ENCODE results near the gene PYY. TPM values are rescaled to one million over a fixed set of nuclear protein-coding genes. Genes with fewer than 3 reads are reported as not detected.

Gene PYY
- total RNA-seq, 5 donors from 2014 or later (not counting 1 experiment from before 2014, with no cell fraction given): not detected

DNA sequence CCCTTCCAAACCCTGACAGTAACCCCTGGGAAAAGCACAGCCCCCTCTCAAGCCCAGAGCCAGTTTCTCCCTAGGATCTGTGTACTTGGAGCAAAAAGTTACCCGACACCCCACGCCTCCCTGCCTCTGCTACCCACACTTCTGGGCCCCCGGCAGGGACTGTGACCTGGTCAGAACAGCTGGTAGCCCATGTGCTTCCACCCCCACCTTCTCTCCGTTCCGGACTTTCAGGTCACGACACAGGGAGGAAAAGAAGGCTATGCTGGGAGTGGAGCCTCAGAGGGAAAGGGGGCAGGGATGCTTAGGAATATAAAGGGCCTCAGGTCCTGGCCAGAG is 17.8 kb downstream of the PYY start:
- Mint-ChIP-seq H3K27ac (no peak overlapping the region), H3K4me1 (peaks cover 0 to 13% (median 9%) of the 10 kb centered on the region in 3 donors), H3K36me3 (no peaks in the 10 kb centered on the region), H3K4me3 (no peak overlapping the region), H3K9me3 (no peaks in the 10 kb centered on the region), H3K27me3 (peaks cover 0 to 16% of the 10 kb centered on the region in 2 donors)
- no peak for DNase-seq
- no peak for ATAC-seq (replicated peaks in 1 of 4)
- no peaks in the 10 kb centered on the region for H3K36me3 ChIP-seq (ENCODE audit: control insufficient read depth in 2 of 2, extremely low read depth in 1 of 2, insufficient read depth in 1 of 2, low read length in 1 of 2)
- H3K9me3 ChIP-seq: no peaks in the 10 kb centered on the region
- H3K27me3 ChIP-seq (replicated peaks in 1 of 2; ENCODE audit: control insufficient read depth in 2 of 2, extremely low read depth in 1 of 2, insufficient read depth in 2 of 2, low read length in 1 of 2): peaks cover 0 to 28% of the 10 kb centered on the region in 2 experiments
- ChIA-PET POLR2A (no interaction called here), CTCF (interaction anchor here in 1 of 2 donors (1.0 kb wide), 1 partner anchor 8 kb away, joined by 3 read pairs; no protein-coding TSS in a partner anchor)
- H3K4me3 ChIP-seq (ENCODE audit: control insufficient read depth in 1 of 2, extremely low read depth in 1 of 2, low read length in 1 of 2): no peak overlapping the region
- H3K27ac ChIP-seq (ENCODE audit: low read length): no peak overlapping the region
- H3K4me1 ChIP-seq (ENCODE audit: control insufficient read depth in 1 of 2, extremely low read depth in 1 of 2, insufficient read depth in 2 of 2, low read length in 2 of 2): peaks cover 0 to 15% of the 10 kb centered on the region in 2 experiments
- 83% methylated on average over 2 of the region's 6 CpGs for WGBS (ENCODE audit: insufficient coverage)

DNA sequence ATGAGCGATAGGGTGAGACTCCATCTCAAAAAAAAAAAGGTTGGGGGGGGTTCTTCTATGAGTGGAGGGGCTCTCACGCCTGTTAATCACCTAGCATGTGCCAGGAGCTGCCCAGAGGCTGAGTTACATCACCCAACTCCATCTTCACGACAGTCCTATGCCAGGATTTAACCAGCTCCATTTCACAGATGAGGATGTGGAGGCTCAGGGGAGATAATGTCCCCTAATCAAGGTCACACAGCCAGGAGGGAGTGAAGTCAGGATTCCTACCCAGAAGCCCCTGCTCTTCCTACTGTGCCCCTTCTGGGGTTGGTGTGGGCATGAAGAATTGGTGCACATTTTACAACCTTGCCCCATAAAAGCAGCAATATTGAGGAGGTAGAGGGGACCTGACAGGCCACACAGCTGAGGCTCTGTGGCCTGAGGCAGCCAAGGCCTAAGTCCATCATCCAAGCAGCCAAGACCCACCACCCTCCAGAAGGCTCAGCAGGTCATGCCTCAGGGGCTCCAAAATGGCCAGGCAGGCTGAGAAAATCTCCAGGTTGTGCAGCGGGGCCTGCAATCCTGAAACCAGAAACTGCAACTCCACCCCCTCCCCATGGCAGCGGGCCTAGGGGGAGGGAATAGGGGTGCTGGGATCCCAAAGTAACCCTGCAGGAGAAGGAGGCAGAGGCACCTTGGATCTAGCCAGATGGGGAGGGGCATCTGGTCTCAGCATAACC is 18.4 kb downstream of the PYY start:
- H3K4me3 Mint-ChIP-seq: no peak overlapping the region
- H3K4me1 Mint-ChIP-seq: peaks cover 0 to 13% (median 9%) of the 10 kb centered on the region in 3 donors
- H3K27me3 Mint-ChIP-seq: peaks cover 0 to 16% of the 10 kb centered on the region in 2 donors
- no CpG with 5 or more reads among the region's 5 CpGs for WGBS (ENCODE audit: insufficient coverage)
- POLR2A ChIA-PET: no interaction called here
- H3K36me3 Mint-ChIP-seq: no peaks in the 10 kb centered on the region
- ATAC-seq (replicated peaks in 1 of 4) (no peak), DNase-seq (no peak)
- H3K9me3 Mint-ChIP-seq: no peaks in the 10 kb centered on the region
- peaks cover 0 to 15% of the 10 kb centered on the region in 2 experiments for H3K4me1 ChIP-seq (ENCODE audit: control insufficient read depth in 1 of 2, extremely low read depth in 1 of 2, insufficient read depth in 2 of 2, low read length in 2 of 2)
- no peak overlapping the region for H3K4me3 ChIP-seq (ENCODE audit: control insufficient read depth in 1 of 2, extremely low read depth in 1 of 2, low read length in 1 of 2)
- no peaks in the 10 kb centered on the region for H3K9me3 ChIP-seq
- peaks cover 0 to 28% of the 10 kb centered on the region in 2 experiments for H3K27me3 ChIP-seq (replicated peaks in 1 of 2; ENCODE audit: control insufficient read depth in 2 of 2, extremely low read depth in 1 of 2, insufficient read depth in 2 of 2, low read length in 1 of 2)
- CTCF ChIA-PET: interaction anchor here in 1 of 2 donors (1.0 kb wide), 1 partner anchor 9 kb away, joined by 3 read pairs; no protein-coding TSS in a partner anchor
- H3K27ac ChIP-seq (ENCODE audit: low read length): no peak overlapping the region
- no peak overlapping the region for H3K27ac Mint-ChIP-seq
- H3K36me3 ChIP-seq (ENCODE audit: control insufficient read depth in 2 of 2, extremely low read depth in 1 of 2, insufficient read depth in 1 of 2, low read length in 1 of 2): no peaks in the 10 kb centered on the region

DNA sequence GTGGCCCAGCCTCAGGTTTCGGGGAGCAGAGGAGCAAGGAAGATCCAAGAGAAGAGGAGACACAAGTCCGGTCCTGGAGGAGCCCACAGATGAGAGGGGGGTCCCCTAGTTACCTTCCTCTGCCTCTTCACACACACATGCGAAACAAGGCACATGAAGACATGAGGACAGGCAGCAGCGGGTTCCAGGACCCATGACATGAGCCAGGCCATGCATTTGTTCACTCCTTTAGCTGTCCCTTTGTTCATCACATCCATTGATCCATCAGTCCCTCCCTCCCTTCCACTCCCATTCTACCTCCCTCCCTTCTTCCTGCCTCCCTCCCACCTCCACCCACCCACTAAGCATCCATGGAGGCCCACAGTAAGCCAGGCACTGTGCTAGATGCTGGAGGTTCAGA is 20.8 kb downstream of the PYY start:
- WGBS (ENCODE audit: insufficient coverage): 87% methylated on average over 3 of the region's 4 CpGs
- H3K4me1 ChIP-seq (ENCODE audit: control insufficient read depth in 1 of 2, extremely low read depth in 1 of 2, insufficient read depth in 2 of 2, low read length in 2 of 2): peaks cover 3 to 8% of the 10 kb centered on the region in 2 experiments
- POLR2A ChIA-PET: no interaction called here
- no peak overlapping the region for H3K4me3 ChIP-seq (ENCODE audit: control insufficient read depth in 1 of 2, extremely low read depth in 1 of 2, low read length in 1 of 2)
- no peak overlapping the region for H3K4me3 Mint-ChIP-seq
- no peaks in the 10 kb centered on the region for H3K9me3 ChIP-seq
- H3K9me3 Mint-ChIP-seq: no peaks in the 10 kb centered on the region
- H3K36me3 ChIP-seq (ENCODE audit: control insufficient read depth in 2 of 2, extremely low read depth in 1 of 2, insufficient read depth in 1 of 2, low read length in 1 of 2): no peaks in the 10 kb centered on the region
- H3K27me3 ChIP-seq (replicated peaks in 1 of 2; ENCODE audit: control insufficient read depth in 2 of 2, extremely low read depth in 1 of 2, insufficient read depth in 2 of 2, low read length in 1 of 2): peaks cover 0 to 16% of the 10 kb centered on the region in 2 experiments
- ATAC-seq (replicated peaks in 1 of 4) (no peak), DNase-seq (no peak)
- H3K27ac ChIP-seq (ENCODE audit: low read length): no peak overlapping the region
- H3K27me3 Mint-ChIP-seq: peaks cover 0 to 6% of the 10 kb centered on the region in 2 donors
- no peaks in the 10 kb centered on the region for H3K36me3 Mint-ChIP-seq
- CTCF ChIA-PET: interaction anchor here in 1 of 2 donors (0.7 kb wide), 1 partner anchor 56 kb away, joined by 3 read pairs; no protein-coding TSS in a partner anchor
- H3K27ac Mint-ChIP-seq: no peak overlapping the region
- H3K4me1 Mint-ChIP-seq: peaks cover 16% of the 10 kb centered on the region in 3 donors

DNA sequence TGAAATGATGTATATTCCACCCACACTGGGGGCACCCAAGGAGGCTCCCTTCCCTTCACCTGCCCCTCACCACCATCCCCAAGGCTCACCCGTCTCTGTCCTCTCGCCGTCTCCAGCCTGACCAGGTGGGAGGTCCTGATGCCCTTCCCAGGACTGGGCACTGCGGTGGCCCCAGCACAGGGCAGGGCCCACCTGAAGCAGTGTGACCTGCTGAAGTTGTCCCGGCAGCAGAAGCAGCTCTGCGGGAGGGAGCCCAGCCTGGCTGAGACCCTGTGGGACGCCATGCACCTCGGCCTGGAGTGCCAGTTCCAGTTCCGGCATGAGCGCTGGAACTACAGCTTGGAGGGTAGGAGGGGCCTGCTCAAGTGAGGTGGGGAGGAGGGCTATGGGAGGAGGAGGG is 21.4 kb downstream of the PYY start:
- Histone ChIP-seq H3K9me3 (no peaks in the 10 kb centered on the region), H3K27ac (ENCODE audit: low read length) (no peak overlapping the region), H3K36me3 (ENCODE audit: control insufficient read depth in 2 of 2, extremely low read depth in 1 of 2, insufficient read depth in 1 of 2, low read length in 1 of 2) (no peaks in the 10 kb centered on the region), H3K4me1 (ENCODE audit: control insufficient read depth in 1 of 2, extremely low read depth in 1 of 2, insufficient read depth in 2 of 2, low read length in 2 of 2) (peaks cover 3 to 8% of the 10 kb centered on the region in 2 experiments), H3K4me3 (ENCODE audit: control insufficient read depth in 1 of 2, extremely low read depth in 1 of 2, low read length in 1 of 2) (no peak overlapping the region), H3K27me3 (replicated peaks in 1 of 2; ENCODE audit: control insufficient read depth in 2 of 2, extremely low read depth in 1 of 2, insufficient read depth in 2 of 2, low read length in 1 of 2) (peaks cover 0 to 15% of the 10 kb centered on the region in 2 experiments)
- WGBS (ENCODE audit: insufficient coverage): 96% methylated on average over 10 of the region's 10 CpGs
- Mint-ChIP-seq H3K4me1 (peaks cover 18 to 20% (median 19%) of the 10 kb centered on the region in 3 donors), H3K27ac (no peak overlapping the region), H3K4me3 (no peak overlapping the region), H3K36me3 (no peaks in the 10 kb centered on the region), H3K27me3 (peaks cover 0 to 6% of the 10 kb centered on the region in 2 donors), H3K9me3 (no peaks in the 10 kb centered on the region)
- DNase-seq (no peak), ATAC-seq (replicated peaks in 1 of 4) (no peak)
- ChIA-PET POLR2A (no interaction called here), CTCF (no interaction called here)

DNA sequence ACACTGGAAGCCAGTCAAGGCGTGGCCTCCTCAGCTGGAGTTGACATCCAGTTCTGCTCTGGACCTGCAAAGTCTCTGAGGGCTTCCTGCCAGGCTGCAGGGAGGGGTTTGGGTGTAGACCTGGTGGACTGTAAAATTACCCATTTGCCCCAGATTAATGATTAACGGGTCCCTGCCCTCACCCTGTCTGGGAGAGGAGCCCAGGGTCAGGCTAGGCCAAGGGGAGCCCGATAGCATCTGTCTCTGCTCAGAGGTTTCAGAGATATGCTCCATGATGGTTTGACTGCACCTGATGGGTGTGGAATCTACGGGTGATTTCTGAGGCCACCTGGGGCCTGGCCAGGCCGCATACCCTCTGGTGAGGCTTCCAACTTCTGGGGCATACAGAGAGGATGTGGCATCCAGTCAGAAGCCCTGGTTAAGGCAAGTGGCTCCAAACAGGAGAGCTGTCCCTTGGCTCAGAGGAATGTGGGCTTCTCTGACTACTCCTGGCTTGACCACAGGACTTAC is 22.6 kb downstream of the PYY start:
- H3K4me3 ChIP-seq (ENCODE audit: control insufficient read depth in 1 of 2, extremely low read depth in 1 of 2, low read length in 1 of 2): no peak overlapping the region
- no peak overlapping the region for H3K4me3 Mint-ChIP-seq
- POLR2A ChIA-PET: no interaction called here
- peaks cover 3 to 15% of the 10 kb centered on the region in 2 experiments for H3K4me1 ChIP-seq (ENCODE audit: control insufficient read depth in 1 of 2, extremely low read depth in 1 of 2, insufficient read depth in 2 of 2, low read length in 2 of 2)
- H3K27ac Mint-ChIP-seq: no peak overlapping the region
- H3K9me3 ChIP-seq: no peaks in the 10 kb centered on the region
- peaks cover 0 to 21% of the 10 kb centered on the region in 2 experiments for H3K27me3 ChIP-seq (replicated peaks in 1 of 2; ENCODE audit: control insufficient read depth in 2 of 2, extremely low read depth in 1 of 2, insufficient read depth in 2 of 2, low read length in 1 of 2)
- H3K36me3 ChIP-seq (ENCODE audit: control insufficient read depth in 2 of 2, extremely low read depth in 1 of 2, insufficient read depth in 1 of 2, low read length in 1 of 2): no peaks in the 10 kb centered on the region
- no peak overlapping the region for H3K27ac ChIP-seq (ENCODE audit: low read length)
- H3K4me1 Mint-ChIP-seq: peaks cover 24 to 29% (median 25%) of the 10 kb centered on the region in 3 donors
- peaks cover 0 to 14% of the 10 kb centered on the region in 2 donors for H3K27me3 Mint-ChIP-seq
- no peaks in the 10 kb centered on the region for H3K36me3 Mint-ChIP-seq
- ATAC-seq (replicated peaks in 1 of 4) (no peak), DNase-seq (no peak)
- CTCF ChIA-PET: interaction anchor here in 1 of 2 donors (0.5 to 0.7 kb wide), 2 partner anchors 44 to 48 kb away, joined by 3 to 5 read pairs; no protein-coding TSS in a partner anchor
- WGBS (ENCODE audit: insufficient coverage): 87% methylated on average over 4 of the region's 5 CpGs
- H3K9me3 Mint-ChIP-seq: no peaks in the 10 kb centered on the region

DNA sequence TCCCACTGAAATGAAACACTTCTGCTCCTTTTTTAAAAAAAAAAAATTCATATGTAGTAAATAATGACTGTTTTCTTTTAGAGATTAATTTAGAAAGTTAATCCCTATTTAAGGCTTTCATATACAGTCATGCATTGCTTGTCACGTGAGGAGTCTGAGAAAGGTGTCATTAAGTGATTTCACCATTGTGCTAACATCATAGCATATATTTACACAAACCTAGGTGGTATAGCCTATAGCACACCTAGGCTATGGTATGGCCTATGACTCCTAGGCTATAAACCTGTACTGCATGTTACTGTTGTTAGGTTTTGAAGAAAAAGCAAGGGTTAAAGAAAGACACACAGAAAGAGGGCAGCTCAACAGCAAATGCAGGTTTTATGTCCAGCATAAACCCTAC is 25.1 kb downstream of the PYY start:
- Mint-ChIP-seq H3K4me1 (peaks cover 24 to 29% (median 25%) of the 10 kb centered on the region in 3 donors), H3K27me3 (peaks cover 0 to 18% of the 10 kb centered on the region in 2 donors), H3K9me3 (no peaks in the 10 kb centered on the region), H3K27ac (peak overlapping the region in 1 of 2 donors; percentile 50), H3K4me3 (peak overlapping the region in 1 of 3 donors; percentile 90), H3K36me3 (no peaks in the 10 kb centered on the region)
- Histone ChIP-seq H3K9me3 (no peaks in the 10 kb centered on the region), H3K27ac (ENCODE audit: low read length) (no peak overlapping the region), H3K27me3 (replicated peaks in 1 of 2; ENCODE audit: control insufficient read depth in 2 of 2, extremely low read depth in 1 of 2, insufficient read depth in 2 of 2, low read length in 1 of 2) (peaks cover 0 to 17% of the 10 kb centered on the region in 2 experiments), H3K4me3 (ENCODE audit: control insufficient read depth in 1 of 2, extremely low read depth in 1 of 2, low read length in 1 of 2) (no peak overlapping the region), H3K36me3 (ENCODE audit: control insufficient read depth in 2 of 2, extremely low read depth in 1 of 2, insufficient read depth in 1 of 2, low read length in 1 of 2) (no peaks in the 10 kb centered on the region), H3K4me1 (ENCODE audit: control insufficient read depth in 1 of 2, extremely low read depth in 1 of 2, insufficient read depth in 2 of 2, low read length in 2 of 2) (peaks cover 3 to 15% of the 10 kb centered on the region in 2 experiments)
- POLR2A ChIA-PET: interaction anchor here in 1 of 2 donors (0.6 kb wide), 1 partner anchor 31 kb away, joined by 3 read pairs; no protein-coding TSS in a partner anchor
- DNase-seq: no peak
- WGBS (ENCODE audit: insufficient coverage): no CpG with 5 or more reads among the region's 1 CpG
- ATAC-seq (replicated peaks in 1 of 4): no peak
- CTCF ChIA-PET: interaction anchor here (1.2 to 1.4 kb wide), 2 partner anchors 9 to 15 kb away, joined by 3 to 4 read pairs; no protein-coding TSS in a partner anchor
